Measurements from ENCODE around the gene RELT. TPM values are rescaled to one million over a fixed set of nuclear protein-coding genes. Genes with fewer than 3 reads are reported as not detected.

Gene RELT
- total and polyA plus RNA-seq, 2 donors (not counting 1 experiment from before 2014, with no cell fraction given): 0.33 to 0.70 TPM

DNA sequence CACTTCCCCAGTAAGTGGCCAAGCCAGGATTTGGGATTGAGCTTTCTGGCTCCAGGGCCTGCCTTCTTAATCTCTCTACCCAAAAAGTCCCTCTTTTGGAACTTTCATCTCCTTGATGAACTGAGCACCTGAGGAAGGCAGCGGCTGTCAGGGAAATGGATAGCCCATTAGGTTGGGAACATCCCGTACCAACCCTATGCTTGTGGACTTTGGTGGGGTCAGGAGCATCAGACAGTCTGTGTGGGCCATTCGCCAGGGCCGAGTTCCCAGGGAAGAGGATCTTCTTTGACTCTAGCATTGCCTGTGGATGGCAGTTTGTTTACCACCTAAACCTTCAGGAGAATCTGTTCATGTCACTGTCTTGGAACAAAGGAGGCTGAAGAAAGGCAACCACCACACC is 37.9 kb upstream of the RELT start:
- Histone ChIP-seq H3K36me3 (ENCODE audit: control insufficient read depth, insufficient read depth, low read length) (peaks cover 1% of the 10 kb centered on the region), H3K4me2 (ENCODE audit: extremely low read depth, insufficient read depth, low read length) (no peak overlapping the region), H3K9ac (ENCODE audit: insufficient read depth, low read length) (no peak overlapping the region), H4K20me1 (ENCODE audit: control insufficient read depth, extremely low read depth, insufficient read depth, low read length) (peaks cover 4% of the 10 kb centered on the region), H3K79me2 (ENCODE audit: control insufficient read depth, insufficient read depth, low read length) (peaks cover 79% of the 10 kb centered on the region), H3K27me3 (ENCODE audit: control insufficient read depth, insufficient read depth, low read length) (no peaks in the 10 kb centered on the region), H3K4me1 (ENCODE audit: control insufficient read depth, extremely low read depth, insufficient read depth, low read length) (peaks cover 28% of the 10 kb centered on the region), H2AFZ (ENCODE audit: low read length) (no peak overlapping the region), H3K9me3 (ENCODE audit: control insufficient read depth, insufficient read depth, low read depth, low read length) (no peaks in the 10 kb centered on the region), H3K27ac (ENCODE audit: insufficient read depth, low read length) (no peak overlapping the region), H3K4me3 (replicated peaks in 1 of 4; ENCODE audit: control extremely low read depth in 1 of 4, insufficient read depth in 1 of 4, low read depth in 3 of 4, low read length in 4 of 4) (no peak overlapping the region)
- TF ChIP-seq, protein P1, sequence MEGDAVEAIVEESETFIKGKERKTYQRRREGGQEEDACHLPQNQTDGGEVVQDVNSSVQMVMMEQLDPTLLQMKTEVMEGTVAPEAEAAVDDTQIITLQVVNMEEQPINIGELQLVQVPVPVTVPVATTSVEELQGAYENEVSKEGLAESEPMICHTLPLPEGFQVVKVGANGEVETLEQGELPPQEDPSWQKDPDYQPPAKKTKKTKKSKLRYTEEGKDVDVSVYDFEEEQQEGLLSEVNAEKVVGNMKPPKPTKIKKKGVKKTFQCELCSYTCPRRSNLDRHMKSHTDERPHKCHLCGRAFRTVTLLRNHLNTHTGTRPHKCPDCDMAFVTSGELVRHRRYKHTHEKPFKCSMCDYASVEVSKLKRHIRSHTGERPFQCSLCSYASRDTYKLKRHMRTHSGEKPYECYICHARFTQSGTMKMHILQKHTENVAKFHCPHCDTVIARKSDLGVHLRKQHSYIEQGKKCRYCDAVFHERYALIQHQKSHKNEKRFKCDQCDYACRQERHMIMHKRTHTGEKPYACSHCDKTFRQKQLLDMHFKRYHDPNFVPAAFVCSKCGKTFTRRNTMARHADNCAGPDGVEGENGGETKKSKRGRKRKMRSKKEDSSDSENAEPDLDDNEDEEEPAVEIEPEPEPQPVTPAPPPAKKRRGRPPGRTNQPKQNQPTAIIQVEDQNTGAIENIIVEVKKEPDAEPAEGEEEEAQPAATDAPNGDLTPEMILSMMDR (conservative IDR thresholded peaks at IDR 0.05 in 1 of 2, IDR thresholded peaks at IDR 0.05 in 1 of 2; ENCODE audit: low read depth in 1 of 2, low read length in 2 of 2): no peak
- no peak for TF ChIP-seq EZH2 (IDR thresholded peaks at IDR 0.05; ENCODE audit: low read length, missing control alignments)
- no peak for DNase-seq (ENCODE audit: low read depth in 2 of 2)

DNA sequence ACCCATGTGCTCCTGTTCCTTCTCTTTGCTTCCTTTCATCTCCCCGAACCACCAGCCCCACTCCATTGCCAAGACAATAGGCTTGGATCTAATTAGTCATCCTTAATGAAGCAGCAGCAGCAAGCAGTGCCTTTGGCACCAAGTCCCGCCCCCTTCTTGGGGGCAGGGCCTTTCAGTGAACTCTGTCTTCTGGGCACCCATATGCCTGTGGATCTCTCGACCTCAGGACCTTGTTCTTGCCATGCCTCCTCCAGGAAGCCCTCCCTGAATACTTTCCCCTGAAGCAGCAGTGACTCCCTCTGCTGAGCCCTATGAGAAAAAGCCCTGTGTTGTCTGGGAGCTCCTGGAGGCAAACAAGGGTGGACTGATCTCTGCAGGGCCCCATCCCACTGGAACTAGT is 36.0 kb upstream of the RELT start:
- TF ChIP-seq EZH2 (IDR thresholded peaks at IDR 0.05; ENCODE audit: low read length, missing control alignments): no peak
- TF ChIP-seq, protein P1 (conservative IDR thresholded peaks at IDR 0.05 in 1 of 2, IDR thresholded peaks at IDR 0.05 in 1 of 2; ENCODE audit: low read depth in 1 of 2, low read length in 2 of 2): no peak
- H3K27me3 ChIP-seq (ENCODE audit: control insufficient read depth, insufficient read depth, low read length): no peaks in the 10 kb centered on the region
- H3K36me3 ChIP-seq (ENCODE audit: control insufficient read depth, insufficient read depth, low read length): peaks cover 1% of the 10 kb centered on the region
- H3K9ac ChIP-seq (ENCODE audit: insufficient read depth, low read length): no peak overlapping the region
- peaks cover 80% of the 10 kb centered on the region for H3K79me2 ChIP-seq (ENCODE audit: control insufficient read depth, insufficient read depth, low read length)
- H3K9me3 ChIP-seq (ENCODE audit: control insufficient read depth, insufficient read depth, low read depth, low read length): no peaks in the 10 kb centered on the region
- no peak overlapping the region for H3K4me2 ChIP-seq (ENCODE audit: extremely low read depth, insufficient read depth, low read length)
- no peak overlapping the region for H2AFZ ChIP-seq (ENCODE audit: low read length)
- peaks cover 4% of the 10 kb centered on the region for H4K20me1 ChIP-seq (ENCODE audit: control insufficient read depth, extremely low read depth, insufficient read depth, low read length)
- no peak overlapping the region for H3K27ac ChIP-seq (ENCODE audit: insufficient read depth, low read length)
- no peak for DNase-seq (ENCODE audit: low read depth in 2 of 2)
- peaks cover 26% of the 10 kb centered on the region for H3K4me1 ChIP-seq (ENCODE audit: control insufficient read depth, extremely low read depth, insufficient read depth, low read length)
- no peak overlapping the region for H3K4me3 ChIP-seq (replicated peaks in 1 of 4; ENCODE audit: control extremely low read depth in 1 of 4, insufficient read depth in 1 of 4, low read depth in 3 of 4, low read length in 4 of 4)

DNA sequence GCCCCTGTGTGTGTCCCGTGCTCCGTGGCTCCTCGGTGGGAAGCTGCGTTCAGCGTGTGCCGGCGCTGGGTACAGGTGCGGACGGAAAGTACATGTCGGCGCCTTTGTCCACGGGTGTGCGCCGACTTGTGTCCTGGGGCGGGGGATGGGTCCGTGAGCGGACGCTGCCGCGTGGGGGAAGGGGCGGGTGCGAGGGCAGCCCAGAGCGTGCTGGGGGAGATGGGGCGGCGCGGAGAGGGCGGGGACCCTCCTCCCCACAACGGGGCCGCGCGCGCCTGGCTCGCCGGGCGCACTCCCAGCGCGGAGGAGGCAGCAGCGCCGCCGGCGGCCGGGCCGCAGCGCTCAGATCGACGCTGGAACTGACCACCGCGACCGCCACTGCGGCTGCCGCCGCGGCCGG is 33.6 kb upstream of the RELT start:
- DNase-seq (ENCODE audit: low read depth in 2 of 2): no peak
- Histone ChIP-seq H4K20me1 (ENCODE audit: control insufficient read depth, extremely low read depth, insufficient read depth, low read length) (peaks cover 4% of the 10 kb centered on the region), H3K9ac (ENCODE audit: insufficient read depth, low read length) (no peak overlapping the region), H3K4me2 (ENCODE audit: extremely low read depth, insufficient read depth, low read length) (peak overlapping the region; percentile 48), H3K79me2 (ENCODE audit: control insufficient read depth, insufficient read depth, low read length) (peaks cover 80% of the 10 kb centered on the region), H3K4me1 (ENCODE audit: control insufficient read depth, extremely low read depth, insufficient read depth, low read length) (peaks cover 24% of the 10 kb centered on the region), H3K36me3 (ENCODE audit: control insufficient read depth, insufficient read depth, low read length) (peaks cover 10% of the 10 kb centered on the region), H3K27me3 (ENCODE audit: control insufficient read depth, insufficient read depth, low read length) (no peaks in the 10 kb centered on the region), H2AFZ (ENCODE audit: low read length) (no peak overlapping the region), H3K4me3 (replicated peaks in 1 of 4; ENCODE audit: control extremely low read depth in 1 of 4, insufficient read depth in 1 of 4, low read depth in 3 of 4, low read length in 4 of 4) (peak overlapping the region in 1 of 4 experiments; percentile 4), H3K9me3 (ENCODE audit: control insufficient read depth, insufficient read depth, low read depth, low read length) (no peaks in the 10 kb centered on the region), H3K27ac (ENCODE audit: insufficient read depth, low read length) (no peak overlapping the region)
- TF ChIP-seq, protein P1 (conservative IDR thresholded peaks at IDR 0.05 in 1 of 2, IDR thresholded peaks at IDR 0.05 in 1 of 2; ENCODE audit: low read depth in 1 of 2, low read length in 2 of 2): no peak
- TF ChIP-seq EZH2 (IDR thresholded peaks at IDR 0.05; ENCODE audit: low read length, missing control alignments): no peak
